H9 (cell line): ENCODE results near the gene DDX39A. TPM values are rescaled to one million over a fixed set of nuclear protein-coding genes. Genes with fewer than 3 reads are reported as not detected.

Experiments used
- DNase-seq: peaks from one replicate; pipeline ENCODE4 v3.0.0-alpha.2; 2017
- H2AFZ ChIP-seq: one replicate; pipeline ENCODE4 v1.6.1; 2013; ENCODE audit warnings: mild to moderate bottlenecking, low read length, control low read depth, moderate library complexity
- H2AK5ac ChIP-seq: 2 replicates; pipeline ENCODE4 v1.6.1; 2013; ENCODE audit warnings: low read length, control low read depth, mixed read lengths; ENCODE audit not compliant: insufficient read length
- H2BK120ac ChIP-seq: one replicate; pipeline ENCODE4 v1.6.1; 2013; ENCODE audit warnings: low read depth, mild to moderate bottlenecking, low read length, control low read depth, inconsistent platforms; ENCODE audit not compliant: poor library complexity, severe bottlenecking
- H2BK12ac ChIP-seq: 2 replicates; pipeline ENCODE4 v1.6.1; 2013; ENCODE audit warnings: low read length, control low read depth, mixed read lengths, low read depth; ENCODE audit not compliant: insufficient read length
- H2BK15ac ChIP-seq: 2 replicates; pipeline ENCODE4 v1.6.1; 2013; ENCODE audit warnings: low read depth, low read length, control low read depth
- H2BK20ac ChIP-seq: one replicate; pipeline ENCODE4 v1.6.1; 2013; ENCODE audit warnings: low read depth, mild to moderate bottlenecking, low read length, control low read depth, inconsistent platforms; ENCODE audit not compliant: poor library complexity, severe bottlenecking
- H2BK5ac ChIP-seq: 2 replicates; pipeline ENCODE4 v1.6.1; 2013; ENCODE audit warnings: low read length, control low read depth, mixed read lengths; ENCODE audit not compliant: insufficient read length
- H3K14ac ChIP-seq: 2 replicates; pipeline ENCODE4 v1.6.1; 2013; ENCODE audit warnings: low read length, control low read depth; ENCODE audit not compliant: insufficient read depth
- H3K18ac ChIP-seq: 2 replicates; pipeline ENCODE4 v1.6.1; 2013; ENCODE audit warnings: low read depth, mild to moderate bottlenecking, mixed read lengths, low read length, control low read depth; ENCODE audit not compliant: insufficient read length
- H3K23ac ChIP-seq: 2 replicates; pipeline ENCODE4 v1.6.1; 2013; ENCODE audit warnings: low read length, control low read depth, mixed read lengths, low read depth; ENCODE audit not compliant: insufficient read length
- H3K23me2 ChIP-seq: 2 replicates; pipeline ENCODE4 v1.6.1; 2013; ENCODE audit warnings: low read depth, mild to moderate bottlenecking, mixed read lengths, low read length, control low read depth; ENCODE audit not compliant: insufficient read length, poor library complexity, severe bottlenecking
- H3K27ac ChIP-seq: 2 replicates; pipeline ENCODE4 v1.5.1; 2013; ENCODE audit warnings: low read length, control low read depth, mixed read lengths, low read depth; ENCODE audit not compliant: insufficient read length
- H3K27me3 ChIP-seq: 2 replicates; pipeline ENCODE4 v1.6.1; 2013; ENCODE audit warnings: low read length, control low read depth, inconsistent platforms; ENCODE audit not compliant: insufficient read depth
- H3K4ac ChIP-seq: 2 replicates; pipeline ENCODE4 v1.6.1; 2013; ENCODE audit warnings: low read depth, mild to moderate bottlenecking, control low read depth, inconsistent platforms, low read length, moderate library complexity
- H3K4me1 ChIP-seq: 2 replicates; pipeline ENCODE4 v1.6.1; 2013; ENCODE audit warnings: low read length, control low read depth, inconsistent platforms; ENCODE audit not compliant: insufficient read depth
- H3K4me2 ChIP-seq: 2 replicates; pipeline ENCODE4 v1.6.1; 2013; ENCODE audit warnings: low read length, control low read depth, mixed read lengths; ENCODE audit not compliant: insufficient read length, insufficient read depth
- H3K56ac ChIP-seq: 2 replicates; pipeline ENCODE4 v1.6.1; 2013; ENCODE audit warnings: low read depth, mild to moderate bottlenecking, mixed read lengths, low read length, control low read depth; ENCODE audit not compliant: insufficient read length
- H3K79me1 ChIP-seq: 2 replicates; pipeline ENCODE4 v1.6.1; 2013; ENCODE audit warnings: low read depth, mild to moderate bottlenecking, moderate library complexity, low read length, control low read depth, inconsistent platforms; ENCODE audit not compliant: insufficient read depth, poor library complexity, severe bottlenecking
- H3K79me2 ChIP-seq: 2 replicates; pipeline ENCODE4 v1.6.1; 2013; ENCODE audit warnings: low read length, control low read depth, inconsistent platforms; ENCODE audit not compliant: insufficient read depth
- H3K9ac ChIP-seq: 2 replicates; pipeline ENCODE4 v1.6.1; 2013; ENCODE audit warnings: low read length, control low read depth, mixed read lengths; ENCODE audit not compliant: insufficient read length; ENCODE audit errors: extremely low read depth
- H3K9me3 ChIP-seq: one replicate; pipeline ENCODE4 v1.6.1; 2013; ENCODE audit warnings: low read depth, low read length, inconsistent platforms; ENCODE audit not compliant: control insufficient read depth
- H3T11ph ChIP-seq: one replicate; pipeline ENCODE4 v1.6.1; 2013; ENCODE audit warnings: mild to moderate bottlenecking, low read length, control low read depth, inconsistent platforms
- H4K20me1 ChIP-seq: one replicate; pipeline ENCODE4 v1.6.1; 2013; ENCODE audit not compliant: control insufficient read depth, insufficient read length, insufficient read depth
- H4K5ac ChIP-seq: 2 replicates; pipeline ENCODE4 v1.6.1; 2013; ENCODE audit warnings: low read depth, mild to moderate bottlenecking, mixed read lengths, low read length, control low read depth; ENCODE audit not compliant: insufficient read length
- H4K8ac ChIP-seq: replicated peaks from 2 replicates; pipeline ENCODE4 v1.6.1; 2013; ENCODE audit warnings: low read length, control low read depth, mixed read lengths, low read depth; ENCODE audit not compliant: insufficient read length
- H4K91ac ChIP-seq: 2 replicates; pipeline ENCODE4 v1.6.1; 2013; ENCODE audit warnings: low read depth, mild to moderate bottlenecking, moderate library complexity, mixed read lengths, low read length, control low read depth; ENCODE audit not compliant: insufficient read length
- H3K27ac Mint-ChIP-seq, 3 experiments: 2 replicates in 2 of 3; 3 replicates in 1 of 3; pipeline ENCODE4 v1.8.0; 2020 to 2021; ENCODE audit warnings: mixed read lengths in 3 of 3, mild to moderate bottlenecking in 1 of 3, moderate library complexity in 1 of 3
- H3K27me3 Mint-ChIP-seq: 2 replicates; pipeline ENCODE4 v1.8.0; 2021; ENCODE audit warnings: low read depth, mild to moderate bottlenecking, moderate library complexity, mixed read lengths
- H3K36me3 Mint-ChIP-seq, 3 experiments: 2 replicates in 2 of 3; 3 replicates in 1 of 3; pipeline ENCODE4 v1.8.0; 2020 to 2021; ENCODE audit warnings: low read depth in 3 of 3, mixed read lengths in 3 of 3; ENCODE audit not compliant: insufficient read depth in 1 of 3
- H3K4me1 Mint-ChIP-seq, 2 experiments: 2 replicates each; pipeline ENCODE4 v1.8.0; 2020; ENCODE audit warnings: mixed read lengths in 2 of 2
- H3K4me3 Mint-ChIP-seq, 2 experiments: 2 replicates in 1 of 2; 3 replicates in 1 of 2; pipeline ENCODE4 v1.8.0; 2020 to 2021; ENCODE audit warnings: mild to moderate bottlenecking in 2 of 2, mixed read lengths in 2 of 2, moderate library complexity in 1 of 2
- H3K9me3 Mint-ChIP-seq, 2 experiments: 2 replicates in 1 of 2; 3 replicates in 1 of 2; pipeline ENCODE4 v1.8.0; 2020; ENCODE audit warnings: mild to moderate bottlenecking in 2 of 2, mixed read lengths in 2 of 2, moderate library complexity in 1 of 2
- CTCF ChIP-seq: fragments of 200-600 bp; sonication (generic); conservative IDR thresholded peaks from 3 replicates; pipeline ENCODE4 v1.8.0; 2021; ENCODE audit warnings: antibody characterized with exemption, mild to moderate bottlenecking
- WGBS: extraction: QIAGEN DNeasy Blood & Tissue Kit; methylation state at CpG from one replicate; pipeline ENCODE4 v1.1.7; 2013; ENCODE audit warnings: missing lambda C conversion rate, low lambda C conversion rate, mixed read lengths; ENCODE audit not compliant: insufficient read length; ENCODE audit errors: extremely low coverage; 5-methylcytosine and 5-hydroxymethylcytosine counted together
- total RNA-seq: library from RNA; stranded (reverse); gene quantifications from 2 replicates; pipeline ENCODE4 v1.2.1, GENCODE V29; 2021

DDX39A gene
- total RNA-seq, 1 experiment from 2014 or later: 137 TPM

- Histone ChIP-seq H3K23ac (no peak overlapping the region), H4K5ac (no peak overlapping the region), H3K4ac (no peak overlapping the region), H2AK5ac (no peak overlapping the region), H4K8ac (no peak overlapping the region), H3K9me3 (no peaks in the 10 kb centered on the region), H2BK20ac (no peak overlapping the region), H3K79me2 (no peaks in the 10 kb centered on the region), H3K4me1 (no peaks in the 10 kb centered on the region), H3K18ac (no peak overlapping the region), H3K79me1 (no peaks in the 10 kb centered on the region), H2BK15ac (no peak overlapping the region), H2BK12ac (no peak overlapping the region), H3K27me3 (no peaks in the 10 kb centered on the region), H3T11ph (no peak overlapping the region), H4K91ac (no peak overlapping the region), H3K9ac (no peak overlapping the region), H4K20me1 (no peaks in the 10 kb centered on the region), H3K56ac (no peak overlapping the region), H3K4me2 (no peak overlapping the region), H2BK5ac (no peak overlapping the region), H2AFZ (no peak overlapping the region), H3K23me2 (no peaks in the 10 kb centered on the region), H2BK120ac (no peak overlapping the region), H3K14ac (no peak overlapping the region), H3K27ac (no peak overlapping the region)
- DNase-seq: no peak
- Mint-ChIP-seq H3K27me3 (peaks cover 3% of the 10 kb centered on the region; the same call in 1 of the 2 replicates), H3K4me3 (no peak overlapping the region; a peak in 1 of 5 replicates), H3K9me3 (no peaks in the 10 kb centered on the region), H3K4me1 (peaks cover 7 to 10% of the 10 kb centered on the region in 2 experiments), H3K36me3 (peaks cover 0 to 2% (median 0%) of the 10 kb centered on the region in 3 experiments; a peak in 2 of 7 replicates), H3K27ac (no peak overlapping the region; a peak in 1 of 7 replicates)
- TF ChIP-seq CTCF: no peak
- no CpG with 5 or more reads among the region's 9 CpGs for WGBS
Measured at GRCh38 chr19:14394167-14394566, 25.0 kb downstream of the DDX39A start.
